GM12865 (cell line): ENCODE data around the gene UXT.

ENCODE experiments used
- DNase-seq: peaks from one replicate; pipeline ENCODE4 v3.0.0; 2010; ENCODE audit warnings: low read depth
- H3K4me3 ChIP-seq: 2 replicates; pipeline ENCODE4 v1.5.1; 2011; ENCODE audit warnings: mild to moderate bottlenecking, low read depth, low read length, control low read depth
- CTCF ChIP-seq: IDR thresholded peaks from 2 replicates; pipeline ENCODE4 v1.5.1; 2011; ENCODE audit warnings: low read length, control low read depth, low read depth, inconsistent platforms; ENCODE audit not compliant: insufficient read depth; ENCODE audit errors: missing control alignments

UXT gene

GRCh38 chrX:47619486-47620302 is 39.3 kb downstream of the UXT start, which contains the start of gene SYN1:
TSS of gene SYN1 (minus strand) at chrX:47619857. CDS start at chrX:47619728, 129 bp downstream.
- peak within 1 kb of the TSS; percentile 22; the same call in 1 of the 2 replicates for H3K4me3 ChIP-seq
- TF ChIP-seq CTCF = peak; percentile 17
- DNase-seq = peak; percentile 81

DNA sequence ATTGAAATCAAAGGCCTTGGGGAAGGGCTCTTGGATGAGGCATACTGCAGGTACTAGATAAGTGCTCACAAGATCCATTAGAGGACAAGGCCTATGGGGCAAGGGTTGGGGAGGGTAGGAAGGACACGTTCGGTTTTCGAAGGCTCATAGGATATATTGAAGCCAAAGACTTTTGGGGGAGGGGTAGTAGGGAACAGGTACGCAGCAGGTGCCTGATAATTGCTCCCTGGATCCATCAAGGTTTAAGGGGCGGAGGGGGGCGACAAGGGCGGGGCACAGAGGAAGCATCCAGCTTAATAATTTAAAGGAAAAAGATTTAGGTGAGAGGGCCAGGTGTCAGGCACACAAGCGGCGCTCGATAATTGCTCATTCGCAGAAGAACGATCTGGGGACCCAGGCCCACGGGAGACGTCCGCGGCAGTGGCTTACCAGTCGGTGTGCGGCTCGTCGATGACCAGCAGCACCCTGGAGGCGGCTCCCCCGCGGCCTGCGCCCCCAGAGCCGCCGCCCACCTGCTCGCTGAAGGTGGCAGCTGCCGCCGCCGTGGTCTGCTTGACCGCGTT is 40.0 kb downstream of the UXT start:
- H3K4me3 ChIP-seq = no peak overlapping the region; the same call in 1 of the 2 replicates
- no peak for DNase-seq
- TF ChIP-seq CTCF = no peak

- no peak overlapping the region for H3K4me3 ChIP-seq
- TF ChIP-seq CTCF = no peak
- DNase-seq = no peak
Observed at GRCh38 chrX:47614618-47615017, 44.4 kb downstream of the UXT start.

DNA sequence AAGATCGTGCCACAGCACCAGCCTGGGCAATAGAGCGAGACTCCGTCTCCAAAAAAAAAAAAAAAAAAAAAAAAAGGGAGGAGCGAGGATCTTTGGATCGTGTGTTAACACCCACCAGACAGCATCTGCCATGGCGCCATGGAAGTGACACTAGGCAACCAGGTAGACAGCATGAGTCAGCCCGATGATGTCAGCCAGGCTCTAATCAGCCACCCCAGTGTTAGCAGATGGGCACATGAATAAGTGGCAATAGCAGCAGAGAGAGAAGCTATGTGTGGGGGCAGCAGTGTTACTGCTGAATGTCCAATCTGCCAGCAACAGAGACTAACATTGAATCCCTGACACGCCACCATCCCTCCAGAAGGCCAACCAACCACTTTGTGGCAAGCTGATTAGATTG is 45.9 kb downstream of the UXT start:
- no peak for DNase-seq
- H3K4me3 ChIP-seq = no peak overlapping the region
- no peak for TF ChIP-seq CTCF

- no peak for DNase-seq
- H3K4me3 ChIP-seq = no peak overlapping the region
- no peak for TF ChIP-seq CTCF
Observed at GRCh38 chrX:47612418-47612817, 46.6 kb downstream of the UXT start.

GRCh38 chrX:47611926-47612325 is 47.1 kb downstream of the UXT start:
- H3K4me3 ChIP-seq = no peak overlapping the region
- no peak for TF ChIP-seq CTCF
- no peak for DNase-seq
